Measurements from ENCODE around the gene ANKIB1. TPM values are rescaled to one million over a fixed set of nuclear protein-coding genes. Genes with fewer than 3 reads are reported as not detected.

ANKIB1 gene
- total and polyA plus RNA-seq, 4 donors: 12.0 to 75.1 (median 44.0) TPM

GRCh38 chr7:92325173-92325572 lies 79.4 kb downstream of the ANKIB1 start:
- Histone ChIP-seq H3K27me3 (ENCODE audit: control insufficient read depth in 1 of 2, insufficient read depth in 2 of 2, low read length in 1 of 2) (no peaks in the 10 kb centered on the region), H3K36me3 (ENCODE audit: control insufficient read depth in 1 of 2, insufficient read depth in 2 of 2, low read length in 1 of 2) (no peaks in the 10 kb centered on the region), H3K9me3 (ENCODE audit: control insufficient read depth, low read length) (no peaks in the 10 kb centered on the region), H3K27ac (ENCODE audit: low read depth in 1 of 2, low read length in 2 of 2) (no peak overlapping the region), H3K4me3 (ENCODE audit: low read length in 2 of 2) (no peak overlapping the region), H3K4me1 (ENCODE audit: control insufficient read depth in 1 of 2, insufficient read depth in 2 of 2, low read length in 2 of 2) (no peaks in the 10 kb centered on the region)
- ATAC-seq (ENCODE audit: low FRiP score) (no peak), DNase-seq (no peak)
- 6 to 18% methylated on average over 1 of the region's 1 CpG for WGBS, 2 donors
- intact Hi-C loops (cut with DNase I): no loop called here

GRCh38 chr7:92325858-92326257 lies 80.1 kb downstream of the ANKIB1 start:
- Histone ChIP-seq H3K27ac (ENCODE audit: low read depth in 1 of 2, low read length in 2 of 2) (no peak overlapping the region), H3K4me3 (ENCODE audit: low read length in 2 of 2) (no peak overlapping the region), H3K4me1 (ENCODE audit: control insufficient read depth in 1 of 2, insufficient read depth in 2 of 2, low read length in 2 of 2) (no peaks in the 10 kb centered on the region), H3K36me3 (ENCODE audit: control insufficient read depth in 1 of 2, insufficient read depth in 2 of 2, low read length in 1 of 2) (no peaks in the 10 kb centered on the region), H3K9me3 (ENCODE audit: control insufficient read depth, low read length) (no peaks in the 10 kb centered on the region), H3K27me3 (ENCODE audit: control insufficient read depth in 1 of 2, insufficient read depth in 2 of 2, low read length in 1 of 2) (no peaks in the 10 kb centered on the region)
- intact Hi-C loops (cut with DNase I): no loop called here
- ATAC-seq (ENCODE audit: low FRiP score) (no peak), DNase-seq (no peak)
- 63 to 68% methylated on average over 2 of the region's 2 CpGs for WGBS, 2 donors

- H3K27me3 ChIP-seq (ENCODE audit: control insufficient read depth in 1 of 2, insufficient read depth in 2 of 2, low read length in 1 of 2): no peaks in the 10 kb centered on the region
- H3K4me1 ChIP-seq (ENCODE audit: control insufficient read depth in 1 of 2, insufficient read depth in 2 of 2, low read length in 2 of 2): no peaks in the 10 kb centered on the region
- H3K36me3 ChIP-seq (ENCODE audit: control insufficient read depth in 1 of 2, insufficient read depth in 2 of 2, low read length in 1 of 2): no peaks in the 10 kb centered on the region
- no peak overlapping the region for H3K4me3 ChIP-seq (ENCODE audit: low read length in 2 of 2)
- ATAC-seq (ENCODE audit: low FRiP score) (no peak), DNase-seq (no peak)
- intact Hi-C loops (cut with DNase I): no loop called here
- no peaks in the 10 kb centered on the region for H3K9me3 ChIP-seq (ENCODE audit: control insufficient read depth, low read length)
- H3K27ac ChIP-seq (ENCODE audit: low read depth in 1 of 2, low read length in 2 of 2): no peak overlapping the region
- WGBS, 2 donors: 69 to 71% methylated on average over 4 of the region's 4 CpGs
Measured at GRCh38 chr7:92330835-92331438, 85.2 kb downstream of the ANKIB1 start.

GRCh38 chr7:92331508-92331907 lies 85.7 kb downstream of the ANKIB1 start:
- Histone ChIP-seq H3K27me3 (ENCODE audit: control insufficient read depth in 1 of 2, insufficient read depth in 2 of 2, low read length in 1 of 2) (no peaks in the 10 kb centered on the region), H3K27ac (ENCODE audit: low read depth in 1 of 2, low read length in 2 of 2) (no peak overlapping the region), H3K4me1 (ENCODE audit: control insufficient read depth in 1 of 2, insufficient read depth in 2 of 2, low read length in 2 of 2) (no peaks in the 10 kb centered on the region), H3K36me3 (ENCODE audit: control insufficient read depth in 1 of 2, insufficient read depth in 2 of 2, low read length in 1 of 2) (no peaks in the 10 kb centered on the region), H3K9me3 (ENCODE audit: control insufficient read depth, low read length) (no peaks in the 10 kb centered on the region), H3K4me3 (ENCODE audit: low read length in 2 of 2) (no peak overlapping the region)
- no peak for ATAC-seq (ENCODE audit: low FRiP score)
- WGBS, 2 donors: 96% methylated on average over 4 of the region's 4 CpGs
- DNase-seq: no peak
- intact Hi-C loops (cut with DNase I): no loop called here

- Histone ChIP-seq H3K27me3 (ENCODE audit: control insufficient read depth in 1 of 2, insufficient read depth in 2 of 2, low read length in 1 of 2) (no peaks in the 10 kb centered on the region), H3K4me1 (ENCODE audit: control insufficient read depth in 1 of 2, insufficient read depth in 2 of 2, low read length in 2 of 2) (no peaks in the 10 kb centered on the region), H3K9me3 (ENCODE audit: control insufficient read depth, low read length) (no peaks in the 10 kb centered on the region), H3K4me3 (ENCODE audit: low read length in 2 of 2) (no peak overlapping the region), H3K27ac (ENCODE audit: low read depth in 1 of 2, low read length in 2 of 2) (no peak overlapping the region), H3K36me3 (ENCODE audit: control insufficient read depth in 1 of 2, insufficient read depth in 2 of 2, low read length in 1 of 2) (no peaks in the 10 kb centered on the region)
- WGBS, 2 donors: 89 to 95% methylated on average over 3 of the region's 3 CpGs
- no peak for ATAC-seq (ENCODE audit: low FRiP score)
- no peak for DNase-seq
- intact Hi-C loops (cut with DNase I): no loop called here
Measured at GRCh38 chr7:92332782-92333181, 87.0 kb downstream of the ANKIB1 start.

- no peak for ATAC-seq (ENCODE audit: low FRiP score)
Measured at GRCh38 chr7:92333866-92334265, 88.1 kb downstream of the ANKIB1 start.

GRCh38 chr7:92335574-92335973 lies 89.8 kb downstream of the ANKIB1 start:
- Histone ChIP-seq H3K4me1 (ENCODE audit: control insufficient read depth in 1 of 2, insufficient read depth in 2 of 2, low read length in 2 of 2) (no peaks in the 10 kb centered on the region), H3K36me3 (ENCODE audit: control insufficient read depth in 1 of 2, insufficient read depth in 2 of 2, low read length in 1 of 2) (no peaks in the 10 kb centered on the region), H3K4me3 (ENCODE audit: low read length in 2 of 2) (no peak overlapping the region), H3K27ac (ENCODE audit: low read depth in 1 of 2, low read length in 2 of 2) (no peak overlapping the region), H3K9me3 (ENCODE audit: control insufficient read depth, low read length) (no peaks in the 10 kb centered on the region), H3K27me3 (ENCODE audit: control insufficient read depth in 1 of 2, insufficient read depth in 2 of 2, low read length in 1 of 2) (no peaks in the 10 kb centered on the region)
- DNase-seq: no peak
- intact Hi-C loops (cut with DNase I): no loop called here
- ATAC-seq (ENCODE audit: low FRiP score): no peak

More at GRCh38 chr7:92333866-92334265, 88.1 kb downstream of the ANKIB1 start:
- DNase-seq: no peak
- H3K27me3 ChIP-seq (ENCODE audit: control insufficient read depth in 1 of 2, insufficient read depth in 2 of 2, low read length in 1 of 2): no peaks in the 10 kb centered on the region
- no peaks in the 10 kb centered on the region for H3K36me3 ChIP-seq (ENCODE audit: control insufficient read depth in 1 of 2, insufficient read depth in 2 of 2, low read length in 1 of 2)
- no peak overlapping the region for H3K27ac ChIP-seq (ENCODE audit: low read depth in 1 of 2, low read length in 2 of 2)
- no peaks in the 10 kb centered on the region for H3K9me3 ChIP-seq (ENCODE audit: control insufficient read depth, low read length)
- H3K4me1 ChIP-seq (ENCODE audit: control insufficient read depth in 1 of 2, insufficient read depth in 2 of 2, low read length in 2 of 2): no peaks in the 10 kb centered on the region
- intact Hi-C loops (cut with DNase I): no loop called here
- no peak overlapping the region for H3K4me3 ChIP-seq (ENCODE audit: low read length in 2 of 2)

GRCh38 chr7:92336662-92337340 lies 91.0 kb downstream of the ANKIB1 start:
- Histone ChIP-seq H3K27ac (ENCODE audit: low read depth in 1 of 2, low read length in 2 of 2) (no peak overlapping the region), H3K27me3 (ENCODE audit: control insufficient read depth in 1 of 2, insufficient read depth in 2 of 2, low read length in 1 of 2) (no peaks in the 10 kb centered on the region), H3K4me1 (ENCODE audit: control insufficient read depth in 1 of 2, insufficient read depth in 2 of 2, low read length in 2 of 2) (no peaks in the 10 kb centered on the region), H3K9me3 (ENCODE audit: control insufficient read depth, low read length) (no peaks in the 10 kb centered on the region), H3K36me3 (ENCODE audit: control insufficient read depth in 1 of 2, insufficient read depth in 2 of 2, low read length in 1 of 2) (no peaks in the 10 kb centered on the region), H3K4me3 (ENCODE audit: low read length in 2 of 2) (no peak overlapping the region)
- WGBS, 2 donors: 87 to 88% methylated on average over 2 of the region's 2 CpGs
- no peak for ATAC-seq (ENCODE audit: low FRiP score)
- intact Hi-C loops (cut with DNase I): no loop called here
- DNase-seq: no peak

- Histone ChIP-seq H3K9me3 (ENCODE audit: control insufficient read depth, low read length) (no peaks in the 10 kb centered on the region), H3K36me3 (ENCODE audit: control insufficient read depth in 1 of 2, insufficient read depth in 2 of 2, low read length in 1 of 2) (no peaks in the 10 kb centered on the region), H3K27me3 (ENCODE audit: control insufficient read depth in 1 of 2, insufficient read depth in 2 of 2, low read length in 1 of 2) (no peaks in the 10 kb centered on the region), H3K4me1 (ENCODE audit: control insufficient read depth in 1 of 2, insufficient read depth in 2 of 2, low read length in 2 of 2) (no peaks in the 10 kb centered on the region), H3K27ac (ENCODE audit: low read depth in 1 of 2, low read length in 2 of 2) (no peak overlapping the region), H3K4me3 (ENCODE audit: low read length in 2 of 2) (no peak overlapping the region)
- intact Hi-C loops (cut with DNase I): no loop called here
- ATAC-seq (ENCODE audit: low FRiP score): no peak
- 98 to 100% methylated on average over 1 of the region's 1 CpG for WGBS, 2 donors
- DNase-seq: no peak
Measured at GRCh38 chr7:92340016-92340415, 94.2 kb downstream of the ANKIB1 start.

Data from aorta (tissue), 5 donors.